Keratinocyte (primary cell): Measurements from ENCODE around the gene LHCGR. TPM values are rescaled to one million over a fixed set of nuclear protein-coding genes. Genes with fewer than 3 reads are reported as not detected.

ENCODE experiments used
- DNase-seq: peaks from one replicate; pipeline ENCODE4 v3.0.0-alpha.2; 2011; ENCODE audit warnings: low read depth, missing footprints, low spot score
- FAIRE-seq: peaks from 2 replicates; lab custom pipeline; 2011; peaks lifted over from hg19 to GRCh38; lab: Jason Lieb, UNC
- H2AFZ ChIP-seq: 2 replicates; pipeline ENCODE4 v1.6.0; 2012; ENCODE audit warnings: low read length, control low read depth, inconsistent platforms; ENCODE audit not compliant: control insufficient read depth
- H3K27ac ChIP-seq: 2 replicates; pipeline ENCODE4 v1.5.1; 2011; ENCODE audit warnings: low read length; ENCODE audit not compliant: control insufficient read depth, insufficient read depth
- H3K27me3 ChIP-seq: 3 replicates; pipeline ENCODE4 v1.6.0; 2011; ENCODE audit warnings: low read length; ENCODE audit not compliant: control insufficient read depth, insufficient read depth; ENCODE audit errors: extremely low read depth
- H3K36me3 ChIP-seq, 2 experiments: 2 replicates in 1 of 2; 3 replicates in 1 of 2; pipeline ENCODE4 v1.5.1; 2011; ENCODE audit warnings: low read length in 2 of 2, mild to moderate bottlenecking in 1 of 2; ENCODE audit not compliant: control insufficient read depth in 2 of 2, insufficient read depth in 2 of 2; ENCODE audit errors: extremely low read depth in 1 of 2
- H3K4me1 ChIP-seq: 3 replicates; pipeline ENCODE4 v1.5.1; 2011; ENCODE audit warnings: low read length; ENCODE audit not compliant: control insufficient read depth, insufficient read depth; ENCODE audit errors: extremely low read depth
- H3K4me2 ChIP-seq: 3 replicates; pipeline ENCODE4 v1.6.0; 2011; ENCODE audit warnings: low read depth, low read length; ENCODE audit not compliant: control insufficient read depth, insufficient read depth; ENCODE audit errors: extremely low read depth
- H3K4me3 ChIP-seq, 3 experiments: fragments of 200-600 bp in 1 of 3; sonication (generic) in 1 of 3; 2 replicates in 2 of 3; 3 replicates in 1 of 3; pipeline ENCODE4 v1.5.1; 2011 to 2016; ENCODE audit warnings: low read length in 3 of 3, mild to moderate bottlenecking in 3 of 3, control low read depth in 2 of 3, inconsistent platforms in 1 of 3, low read depth in 1 of 3, mixed read lengths in 1 of 3, mixed run types in 1 of 3, moderate library complexity in 1 of 3; ENCODE audit not compliant: control insufficient read depth in 2 of 3, insufficient read depth in 2 of 3; ENCODE audit errors: extremely low read depth in 1 of 3
- H3K79me2 ChIP-seq: 2 replicates; pipeline ENCODE4 v1.6.0; 2012; ENCODE audit warnings: low read length; ENCODE audit not compliant: control insufficient read depth, insufficient read depth
- H3K9ac ChIP-seq: 3 replicates; pipeline ENCODE4 v1.6.0; 2011; ENCODE audit warnings: low read length; ENCODE audit not compliant: control insufficient read depth, insufficient read depth; ENCODE audit errors: extremely low read depth
- H3K9me1 ChIP-seq: 3 replicates; pipeline ENCODE4 v1.6.0; 2011; ENCODE audit warnings: low read length; ENCODE audit not compliant: control insufficient read depth, insufficient read depth; ENCODE audit errors: extremely low read depth
- H3K9me3 ChIP-seq: 2 replicates; pipeline ENCODE4 v1.5.1; 2012; ENCODE audit warnings: low read depth, low read length; ENCODE audit not compliant: control insufficient read depth
- H4K20me1 ChIP-seq: 3 replicates; pipeline ENCODE4 v1.6.0; 2011; ENCODE audit warnings: low read length; ENCODE audit not compliant: control insufficient read depth, insufficient read depth; ENCODE audit errors: extremely low read depth
- CTCF ChIP-seq, 3 experiments: IDR thresholded peaks in 1 of 3; conservative IDR thresholded peaks in 1 of 3; optimal IDR thresholded peaks in 1 of 3; 2 replicates in 2 of 3; 3 replicates in 1 of 3; pipeline versions ENCODE3 to v1.5.1; 2011; ENCODE audit warnings: low read length in 3 of 3, mild to moderate bottlenecking in 3 of 3, moderate library complexity in 2 of 3, control low read depth in 1 of 3, inconsistent platforms in 1 of 3; ENCODE audit not compliant: insufficient read depth in 2 of 3; ENCODE audit errors: extremely low read depth in 1 of 3
- EZH2 ChIP-seq: IDR thresholded peaks from one replicate; pipeline ENCODE4 v1.6.1; 2012; ENCODE audit warnings: inconsistent platforms, mild to moderate bottlenecking, low read length, moderate library complexity
- dilution Hi-C: fragments of 300-500 bp; cut with MboI; formaldehyde crosslinking; loops from one replicate; pipeline ENCODE4 v1.7.0; 2020; ENCODE audit warnings: low sequenced_read_pairs; ENCODE audit not compliant: extremely low pct_ligation_motif_present
- polyA plus RNA-seq, 5 experiments: library from polyadenylated mRNA; depleted of rRNA in 3 of 5; stranded (reverse) in 3 of 5; stranded (forward) in 1 of 5; unstranded in 1 of 5; fragments of >200 nt; gene quantifications; 1 replicate in 1 of 5; 2 replicates in 3 of 5; 3 replicates in 1 of 5; pipeline versions ENCODE4 v1.2.1 to v1.2.3, GENCODE V29; 2011 to 2012; ENCODE audit warnings: missing spikeins in 2 of 5, low read depth in 1 of 5, low replicate concordance in 1 of 5
- small RNA-seq, 3 experiments: library from RNA; depleted of rRNA; stranded (forward); fragments of <200 nt; gene quantifications; one replicate each; pipeline ENCODE3, GENCODE V24; 2012; ENCODE audit warnings: low read depth in 3 of 3, low replicate concordance in 1 of 3; ENCODE audit not compliant: insufficient read length in 3 of 3

LHCGR gene
- polyA plus RNA-seq, 1 donor (not counting 4 experiments of a cell fraction or from before 2014, with no cell fraction given): not detected

GRCh38 chr2:48651158-48651790 is 104.2 kb downstream of the LHCGR start:
- Histone ChIP-seq H3K79me2 (no peaks in the 10 kb centered on the region), H3K36me3 (no peaks in the 10 kb centered on the region), H3K4me3 (no peak overlapping the region), H4K20me1 (no peaks in the 10 kb centered on the region), H3K4me1 (no peaks in the 10 kb centered on the region), H3K27ac (no peak overlapping the region), H3K27me3 (no peaks in the 10 kb centered on the region), H3K4me2 (no peak overlapping the region), H2AFZ (no peak overlapping the region), H3K9me3 (no peaks in the 10 kb centered on the region), H3K9ac (no peak overlapping the region), H3K9me1 (no peaks in the 10 kb centered on the region)
- TF ChIP-seq EZH2: no peak
- TF ChIP-seq CTCF (optimal IDR thresholded peaks at IDR 0.05 in 1 of 3, IDR thresholded peaks at IDR 0.05 in 1 of 3, conservative IDR thresholded peaks at IDR 0.05 in 1 of 3; ENCODE audit: extremely low read depth in 1 of 3, insufficient read depth in 2 of 3, low read length in 3 of 3): no peak
- FAIRE-seq: no peak
- no peak for DNase-seq
- dilution Hi-C loops: no loop called here

- H3K27ac ChIP-seq: no peak overlapping the region
- H3K4me2 ChIP-seq: no peak overlapping the region
- no peak overlapping the region for H3K4me3 ChIP-seq
- TF ChIP-seq EZH2 (no peak), CTCF (optimal IDR thresholded peaks at IDR 0.05 in 1 of 3, IDR thresholded peaks at IDR 0.05 in 1 of 3, conservative IDR thresholded peaks at IDR 0.05 in 1 of 3; ENCODE audit: extremely low read depth in 1 of 3, insufficient read depth in 2 of 3, low read length in 3 of 3) (no peak)
- H3K36me3 ChIP-seq: no peaks in the 10 kb centered on the region
- H3K9me3 ChIP-seq: no peaks in the 10 kb centered on the region
- no peak overlapping the region for H2AFZ ChIP-seq
- no peaks in the 10 kb centered on the region for H3K79me2 ChIP-seq
- dilution Hi-C loops: no loop called here
- no peaks in the 10 kb centered on the region for H3K4me1 ChIP-seq
- no peaks in the 10 kb centered on the region for H4K20me1 ChIP-seq
- H3K27me3 ChIP-seq: no peaks in the 10 kb centered on the region
- H3K9me1 ChIP-seq: no peaks in the 10 kb centered on the region
- DNase-seq (no peak), FAIRE-seq (no peak)
- no peak overlapping the region for H3K9ac ChIP-seq
Observed at GRCh38 chr2:48638261-48638660, 117.3 kb downstream of the LHCGR start.

Small RNAs within 50 kb of the gene (small RNA-seq; reads per million reads assigned to genes)
- 0 reads per million in 3 experiments for gene ELOBP3

Other genes starting within 250 kb of the LHCGR start
- 0.44 to 1.9 TPM (median 1.2 TPM) in 3 replicates for gene STON1, start 225.6 kb downstream of the LHCGR start, polyA plus RNA-seq
- not detected in 3 replicates for gene GTF2A1L, start 137.9 kb downstream of the LHCGR start, polyA plus RNA-seq